Caco-2 (cell line): ENCODE results near the gene ZFP36. TPM values are rescaled to one million over a fixed set of nuclear protein-coding genes. Genes with fewer than 3 reads are reported as not detected.

Source experiments
- BruUV-seq: library from RNA; stranded (reverse); fragments of 400-500 nt; replicated peaks from 2 replicates; lab custom pipeline; 2021; lab: Mats Ljungman, UMichigan
- CTCF ChIA-PET: fragments of 300-600 bp; sonication (Branson Sonifier 250); formaldehyde crosslinking; loops from one replicate; lab custom pipeline; 2022; ENCODE audit warnings: antibody characterized with exemption; lab: Charles Lee
- POLR2A ChIA-PET: fragments of 300-600 bp; sonication (Branson Sonifier 250); formaldehyde crosslinking; loops from one replicate; lab custom pipeline; 2022; ENCODE audit warnings: antibody characterized with exemption; lab: Charles Lee
- DNase-seq, 2 experiments: peaks; one replicate each; pipeline versions ENCODE4 v3.0.0 to v3.0.0-alpha.2; 2020 to 2022
- H3K27me3 ChIP-seq: replicated peaks from 2 replicates; pipeline ENCODE4 v1.6.0; 2011; ENCODE audit warnings: low read length; ENCODE audit not compliant: control insufficient read depth, insufficient read depth
- H3K36me3 ChIP-seq: 2 replicates; pipeline ENCODE4 v1.5.1; 2011; ENCODE audit warnings: low read length; ENCODE audit not compliant: control insufficient read depth, insufficient read depth
- H3K4me1 ChIP-seq: fragments of 250-450 bp; sonication (Bioruptor Pico); 2 replicates; pipeline ENCODE4 v1.5.1; 2020; ENCODE audit warnings: mild to moderate bottlenecking
- H3K4me3 ChIP-seq: 2 replicates; pipeline ENCODE4 v1.5.1; 2011; ENCODE audit warnings: low read depth, mild to moderate bottlenecking, control low read depth, low read length
- H3K9me3 ChIP-seq: fragments of 250-450 bp; sonication (Bioruptor Pico); 2 replicates; pipeline ENCODE4 v1.5.1; 2020; ENCODE audit warnings: mild to moderate bottlenecking, moderate library complexity
- H3K27ac Mint-ChIP-seq: one replicate; pipeline ENCODE4 v1.8.0; 2022; ENCODE audit warnings: mixed read lengths; ENCODE audit not compliant: unreplicated experiment
- H3K27me3 Mint-ChIP-seq: one replicate; pipeline ENCODE4 v1.8.0; 2022; ENCODE audit warnings: mixed read lengths; ENCODE audit not compliant: insufficient read depth, unreplicated experiment
- H3K36me3 Mint-ChIP-seq: one replicate; pipeline ENCODE4 v1.8.0; 2022; ENCODE audit warnings: mild to moderate bottlenecking, mixed read lengths; ENCODE audit not compliant: insufficient read depth, unreplicated experiment
- H3K4me1 Mint-ChIP-seq: one replicate; pipeline ENCODE4 v1.8.0; 2022; ENCODE audit warnings: low read depth, mixed read lengths; ENCODE audit not compliant: unreplicated experiment
- H3K4me3 Mint-ChIP-seq: one replicate; pipeline ENCODE4 v1.8.0; 2022; ENCODE audit warnings: mild to moderate bottlenecking, moderate library complexity, mixed read lengths; ENCODE audit not compliant: unreplicated experiment
- H3K9me3 Mint-ChIP-seq: one replicate; pipeline ENCODE4 v1.8.0; 2022; ENCODE audit warnings: mixed read lengths; ENCODE audit not compliant: unreplicated experiment
- CTCF ChIP-seq, 2 experiments: fragments of 200-600 bp in 1 of 2; IDR thresholded peaks; 1 replicate in 1 of 2; 2 replicates in 1 of 2; pipeline versions ENCODE4 v1.5.1 to v1.8.0; 2011 to 2022; ENCODE audit warnings: antibody characterized with exemption in 1 of 2, control low read depth in 1 of 2, inconsistent platforms in 1 of 2, low read depth in 1 of 2, low read length in 1 of 2, mild to moderate bottlenecking in 1 of 2, moderate library complexity in 1 of 2; ENCODE audit not compliant: insufficient read depth in 1 of 2, severe bottlenecking in 1 of 2, unreplicated experiment in 1 of 2
- intact Hi-C: fragments of 100-400 bp; cut with micrococcal nuclease; formaldehyde crosslinking; loops from one replicate; pipeline ENCODE4 v1.10.0; 2022; ENCODE audit not compliant: unreplicated experiment
- total RNA-seq: library from RNA; stranded (reverse); gene quantifications from 2 replicates; pipeline ENCODE4 v1.2.3, GENCODE V29; 2022

ZFP36 gene
- total RNA-seq, 1 experiment from 2014 or later = 25.8 TPM

DNA sequence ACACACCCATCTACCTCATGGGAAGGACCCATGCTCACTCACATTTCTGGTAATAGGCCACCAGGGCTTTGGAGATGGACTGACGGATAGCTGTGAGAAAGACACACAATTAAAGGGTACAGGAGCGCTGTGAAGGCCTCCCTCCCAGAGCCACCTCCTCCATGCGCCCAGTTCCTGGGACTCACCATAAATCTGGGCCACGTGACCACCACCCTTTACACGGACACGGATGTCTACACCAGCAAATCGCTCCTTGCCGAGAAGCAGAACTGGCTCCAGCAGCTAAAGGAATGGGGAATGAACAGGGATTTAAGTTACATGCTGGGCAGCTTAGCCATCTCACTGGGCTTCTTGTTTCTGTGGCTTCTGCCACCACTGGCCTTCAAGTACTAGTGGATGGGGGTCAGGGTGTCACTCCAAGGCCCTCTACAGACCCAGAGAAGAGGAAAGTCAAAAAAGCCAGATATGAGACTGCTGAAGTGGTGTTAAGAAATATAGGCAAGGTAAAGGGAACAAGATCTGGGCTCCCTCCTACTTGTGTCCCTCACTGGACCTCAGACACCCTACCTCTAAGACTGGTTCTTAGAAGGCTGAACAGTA lies 26.9 kb downstream of the ZFP36 start:
- Mint-ChIP-seq H3K27me3 (no peaks in the 10 kb centered on the region), H3K4me1 (peaks cover 23% of the 10 kb centered on the region), H3K27ac (peak overlapping the region; percentile 93), H3K9me3 (no peaks in the 10 kb centered on the region), H3K36me3 (peaks cover 79% of the 10 kb centered on the region), H3K4me3 (peak overlapping the region; percentile 87)
- peaks cover 31% of the 10 kb centered on the region for H3K4me1 ChIP-seq
- no TSS peak for BruUV-seq
- no peaks in the 10 kb centered on the region for H3K9me3 ChIP-seq
- no peak for DNase-seq
- POLR2A ChIA-PET = no interaction called here
- no peak for TF ChIP-seq CTCF (IDR thresholded peaks at IDR 0.05; ENCODE audit: insufficient read depth in 1 of 2, low read depth in 1 of 2, low read length in 1 of 2, severe bottlenecking in 1 of 2, unreplicated experiment in 1 of 2)
- intact Hi-C loops = no loop called here
- no peak overlapping the region for H3K4me3 ChIP-seq
- H3K36me3 ChIP-seq = peaks cover 7% of the 10 kb centered on the region
- CTCF ChIA-PET = no interaction called here
- no peaks in the 10 kb centered on the region for H3K27me3 ChIP-seq

GRCh38 chr19:39434123-39435076 lies 27.8 kb downstream of the ZFP36 start:
- CTCF ChIA-PET = interaction anchor here (1.3 kb wide), 1 partner anchor 211 kb away, joined by 3 read pairs; no protein-coding TSS in a partner anchor

More at GRCh38 chr19:39434123-39435076, 27.8 kb downstream of the ZFP36 start:
- H3K36me3 Mint-ChIP-seq = peaks cover 71% of the 10 kb centered on the region
- no peak for DNase-seq
- TF ChIP-seq CTCF (IDR thresholded peaks at IDR 0.05; ENCODE audit: insufficient read depth in 1 of 2, low read depth in 1 of 2, low read length in 1 of 2, severe bottlenecking in 1 of 2, unreplicated experiment in 1 of 2) = no peak
- POLR2A ChIA-PET = interaction anchor here (1.5 to 1.7 kb wide), 6 partner anchors 10 to 92 kb away, joined by 20 to 54 read pairs (median 26); partner anchors contain the start of genes MED29, PAF1, PLEKHG2 and SAMD4B
- H3K27ac Mint-ChIP-seq = peak overlapping the region; percentile 93
- H3K4me3 Mint-ChIP-seq = peak overlapping the region; percentile 87
- H3K4me1 Mint-ChIP-seq = peaks cover 23% of the 10 kb centered on the region
- Histone ChIP-seq H3K4me1 (peaks cover 23% of the 10 kb centered on the region), H3K9me3 (no peaks in the 10 kb centered on the region), H3K27me3 (no peaks in the 10 kb centered on the region), H3K4me3 (peak overlapping the region; percentile 63), H3K36me3 (peaks cover 7% of the 10 kb centered on the region)
- H3K27me3 Mint-ChIP-seq = no peaks in the 10 kb centered on the region
- BruUV-seq = no TSS peak
- intact Hi-C loops = no loop called here
- no peaks in the 10 kb centered on the region for H3K9me3 Mint-ChIP-seq
